GM19452 (cell line): ENCODE results near the gene UTP11.
A peak's percentile ranks its signal among the peaks of the same experiment; 100 is the strongest.

Experiments used
- ATAC-seq: cut with Tn5 transposase; IDR thresholded peaks from one replicate; pipeline ENCODE4 v1.9.1; 2021; ENCODE audit not compliant: unreplicated experiment

The UTP11 gene

GRCh38 chr1:38045401-38046332 lies 33.1 kb downstream of the UTP11 start:
- ATAC-seq = no peak

GRCh38 chr1:38046333-38046883 lies 33.9 kb downstream of the UTP11 start, which contains the start of gene POU3F1:
TSS of gene POU3F1 (minus strand) at chr1:38046793. CDS start at chr1:38046743, 50 bp downstream.
- peak; percentile 3 for ATAC-seq

GRCh38 chr1:38046884-38047602 lies 34.5 kb downstream of the UTP11 start:
- peak; percentile 59 for ATAC-seq

GRCh38 chr1:38047603-38048141 lies 35.1 kb downstream of the UTP11 start:
- ATAC-seq = no peak

- ATAC-seq = no peak
Observed at GRCh38 chr1:38050397-38051078, 38.0 kb downstream of the UTP11 start.

GRCh38 chr1:38051079-38051543 lies 38.6 kb downstream of the UTP11 start:
- no peak for ATAC-seq

GRCh38 chr1:38052750-38053415 lies 40.3 kb downstream of the UTP11 start:
- peak; percentile 73 for ATAC-seq

- no peak for ATAC-seq
Observed at GRCh38 chr1:38053416-38054091, 41.0 kb downstream of the UTP11 start.

GRCh38 chr1:38055398-38055797 lies 42.9 kb downstream of the UTP11 start:
- ATAC-seq = no peak

GRCh38 chr1:38055965-38056364 lies 43.4 kb downstream of the UTP11 start:
- no peak for ATAC-seq

- ATAC-seq = no peak
Observed at GRCh38 chr1:38059635-38060250, 47.2 kb downstream of the UTP11 start.

GRCh38 chr1:38060498-38060897 lies 48.0 kb downstream of the UTP11 start:
- no peak for ATAC-seq

GRCh38 chr1:38061290-38061689 lies 48.8 kb downstream of the UTP11 start:
- ATAC-seq = no peak

GRCh38 chr1:38061883-38062328 lies 49.4 kb downstream of the UTP11 start:
- ATAC-seq = no peak

- no peak for ATAC-seq
Observed at GRCh38 chr1:38062361-38063288, 50.1 kb downstream of the UTP11 start.

GRCh38 chr1:38063616-38064015 lies 51.1 kb downstream of the UTP11 start:
- no peak for ATAC-seq

GRCh38 chr1:38064197-38064903 lies 51.8 kb downstream of the UTP11 start:
- no peak for ATAC-seq
